Stimulated activated CD8-positive, alpha-beta memory T cell treated with anti-CD3 and anti-CD28 coated beads, Interleukin-7, amount 100 ng/mL, for 48 hours (primary cell): ENCODE data around the gene TCEA3.

ENCODE experiments used
- DNase-seq, 2 donors: peaks; one replicate each; pipeline ENCODE4 v3.0.0-alpha.2; 2020; ENCODE audit warnings: low read depth in 1 of 2; ENCODE audit errors: extremely low read depth in 1 of 2

TCEA3 gene

DNA sequence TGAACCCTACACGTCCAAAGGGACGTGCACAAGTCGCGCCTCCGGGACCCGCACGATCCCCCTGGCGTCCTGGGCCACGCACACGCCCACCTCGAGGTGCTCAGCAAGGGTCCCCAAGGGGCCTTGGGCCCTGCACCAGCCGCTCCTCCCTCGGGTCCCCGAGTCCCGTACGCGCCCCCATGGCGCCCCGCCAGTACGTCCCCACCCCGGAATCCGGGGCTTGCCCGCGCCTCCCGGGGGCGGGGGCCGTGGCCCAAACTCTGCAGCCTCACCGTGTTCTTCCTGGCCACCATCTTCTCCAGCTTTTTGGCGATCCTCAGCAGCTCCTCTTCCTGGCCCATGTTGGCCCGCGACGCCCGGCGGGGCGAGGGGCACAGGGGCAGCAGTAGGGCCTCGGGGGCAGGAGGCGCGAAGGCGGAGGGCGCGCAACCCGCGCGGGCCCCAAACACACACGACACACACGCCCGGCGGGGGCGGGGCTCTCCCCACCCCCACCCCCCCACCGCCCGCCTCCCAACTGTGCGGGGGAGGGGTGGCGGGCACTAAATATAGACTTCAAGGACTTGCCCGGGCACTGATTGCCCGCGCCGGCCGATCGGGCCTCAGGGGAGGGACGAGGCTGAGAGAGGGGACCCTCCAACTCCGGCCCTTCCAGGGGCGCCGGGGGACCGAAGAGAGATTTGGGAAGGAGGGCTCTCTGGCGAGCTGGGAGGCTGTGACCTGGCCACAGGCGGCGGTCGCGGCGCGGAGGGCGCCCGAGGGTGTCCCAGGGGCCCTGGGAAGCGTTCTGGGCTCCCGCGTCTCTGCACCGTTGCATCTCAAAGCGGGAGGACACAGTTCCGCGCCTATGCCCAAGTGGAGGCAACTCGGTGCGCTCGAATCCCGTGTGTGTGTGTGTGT, at the start of gene TCEA3:
Gene TCEA3, minus strand, starts transcription at position 456 of the 900 bp plus-strand sequence. Its CDS starts 115 bp downstream, at position 341.
- no peak for DNase-seq

DNA sequence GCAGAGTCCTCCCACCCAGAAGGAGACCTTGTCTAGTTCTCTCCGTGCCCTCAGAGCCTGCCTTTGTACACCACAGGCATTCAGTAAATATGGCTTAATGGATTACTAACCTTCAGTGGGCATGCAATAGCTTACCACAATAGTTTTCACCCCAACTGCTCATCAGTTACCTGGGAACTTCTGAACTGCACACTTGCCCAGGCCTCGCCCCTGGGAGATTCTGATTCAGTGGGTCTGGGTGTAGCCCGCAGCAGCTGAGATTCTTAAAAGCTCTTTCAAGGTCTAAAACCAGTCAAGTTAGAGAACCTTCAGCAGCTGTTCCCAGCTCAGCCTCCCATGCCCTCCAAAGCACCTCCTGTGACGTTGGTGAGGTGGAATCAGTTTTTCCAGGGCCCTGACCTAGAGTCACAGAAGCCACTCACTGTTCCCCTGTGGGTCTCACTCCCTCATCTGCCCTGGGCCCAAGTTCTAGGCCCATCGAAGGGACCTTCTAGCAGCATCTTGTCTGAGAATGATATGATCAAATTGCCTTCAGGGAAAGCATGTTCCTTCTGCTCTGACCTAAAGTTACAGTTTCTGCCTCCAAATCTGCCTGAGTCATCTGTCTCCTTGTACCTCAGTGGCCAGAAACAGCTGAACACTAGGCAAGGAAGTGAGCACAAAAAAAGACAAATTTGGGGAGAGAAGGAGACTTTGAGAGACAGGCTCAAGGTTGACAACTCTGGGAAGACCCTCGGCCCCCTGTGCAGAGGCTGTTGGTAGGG, 48.7 kb upstream of the TCEA3 start:
- no peak for DNase-seq

DNA sequence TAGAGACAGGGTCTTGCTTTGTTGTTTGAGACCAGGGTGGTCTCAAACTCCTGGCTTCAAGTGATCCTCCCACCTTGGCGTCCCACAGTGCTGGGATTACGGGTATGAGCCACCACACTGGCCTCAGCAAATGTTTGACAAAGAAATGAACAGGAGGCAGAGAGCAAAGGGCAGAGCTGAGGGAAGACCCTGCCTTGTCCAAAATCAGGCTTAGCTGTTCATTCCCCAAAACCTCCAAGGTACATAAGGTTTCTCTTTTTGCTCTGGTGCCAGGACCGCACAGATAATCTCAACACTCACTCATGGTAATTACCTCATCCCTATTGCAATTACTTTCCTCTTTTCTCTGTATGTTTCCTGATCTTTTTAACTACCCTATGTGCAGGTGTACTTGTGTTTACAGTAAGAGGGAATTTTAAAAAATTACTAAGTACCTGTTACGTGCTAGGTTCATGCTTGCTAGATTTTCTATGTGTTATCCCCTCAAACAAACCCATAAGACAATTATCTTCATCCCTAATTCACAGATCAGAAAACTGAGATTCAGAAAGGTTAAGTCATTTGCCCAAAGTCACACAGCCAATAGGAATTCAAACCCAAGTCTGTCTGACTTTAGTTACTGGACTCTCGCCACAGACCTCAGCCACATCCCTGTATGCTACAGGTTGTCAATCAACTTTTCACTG, 47.9 kb upstream of the TCEA3 start:
- no peak for DNase-seq

DNA sequence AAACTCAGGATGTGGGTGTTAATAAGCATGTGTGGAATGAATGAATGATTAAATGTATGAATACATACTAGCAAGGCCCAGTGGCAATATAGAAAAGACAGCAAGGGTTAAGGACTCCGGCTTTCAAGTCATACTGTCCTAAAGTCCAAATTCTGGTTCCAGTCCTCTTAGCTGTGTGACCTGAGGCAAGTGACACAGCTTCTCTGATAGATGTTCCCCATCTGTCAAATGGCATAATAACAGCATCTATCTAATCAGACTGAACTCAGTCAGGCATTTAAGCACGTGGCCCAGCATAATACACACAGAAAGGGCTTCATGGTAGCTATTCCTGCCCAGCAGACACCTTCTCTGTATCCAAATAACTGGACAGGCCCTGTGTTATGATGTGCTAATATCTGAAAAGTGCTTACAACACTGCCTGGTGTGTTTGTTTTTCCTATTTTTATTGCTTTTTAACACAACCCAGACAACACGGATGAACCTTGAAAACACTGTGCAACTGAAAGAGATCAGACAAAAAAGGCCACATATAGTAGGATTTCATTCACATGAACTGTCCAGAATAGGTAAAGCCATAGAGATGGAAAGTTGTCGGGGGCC, 47.0 kb upstream of the TCEA3 start:
- DNase-seq = no peak

DNA sequence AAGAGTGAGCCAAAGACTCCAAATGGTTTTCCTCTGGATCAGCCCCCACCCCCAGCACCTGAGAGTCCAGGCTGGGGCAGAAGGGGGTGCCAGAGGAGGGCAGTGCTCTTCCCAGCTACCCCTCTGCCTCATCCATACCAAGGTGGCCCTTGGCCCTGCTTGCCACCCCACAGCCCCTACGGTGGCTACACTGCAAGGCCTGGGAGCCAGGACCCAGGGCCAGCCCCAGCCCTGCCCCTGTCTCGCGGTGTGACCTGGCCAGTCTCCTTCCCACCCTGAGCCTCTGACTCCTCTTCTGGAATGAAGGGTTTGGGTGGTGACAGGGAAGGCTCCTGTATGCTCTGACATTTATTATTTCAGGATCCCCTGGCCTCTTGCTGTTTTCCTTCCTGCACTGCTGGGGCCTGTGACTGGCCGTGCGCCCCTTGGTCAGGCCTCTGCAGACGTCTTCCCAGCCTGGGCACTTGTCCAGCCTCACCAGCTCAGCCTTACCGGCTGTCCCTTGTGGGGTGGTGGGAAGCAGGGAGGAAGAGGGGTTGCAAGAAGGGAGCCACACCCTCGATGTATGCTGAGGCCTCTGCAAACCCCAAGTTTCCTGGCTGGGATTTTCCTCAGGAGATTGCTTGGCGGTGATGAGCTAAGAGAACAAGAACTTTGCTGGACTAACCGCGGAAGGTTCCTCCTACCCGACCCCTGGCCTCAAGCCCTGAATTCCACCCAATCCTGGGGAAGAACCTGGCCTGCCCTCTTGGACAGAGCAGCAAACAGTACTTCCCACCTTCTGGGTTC, 45.9 kb upstream of the TCEA3 start:
- DNase-seq = no peak

DNA sequence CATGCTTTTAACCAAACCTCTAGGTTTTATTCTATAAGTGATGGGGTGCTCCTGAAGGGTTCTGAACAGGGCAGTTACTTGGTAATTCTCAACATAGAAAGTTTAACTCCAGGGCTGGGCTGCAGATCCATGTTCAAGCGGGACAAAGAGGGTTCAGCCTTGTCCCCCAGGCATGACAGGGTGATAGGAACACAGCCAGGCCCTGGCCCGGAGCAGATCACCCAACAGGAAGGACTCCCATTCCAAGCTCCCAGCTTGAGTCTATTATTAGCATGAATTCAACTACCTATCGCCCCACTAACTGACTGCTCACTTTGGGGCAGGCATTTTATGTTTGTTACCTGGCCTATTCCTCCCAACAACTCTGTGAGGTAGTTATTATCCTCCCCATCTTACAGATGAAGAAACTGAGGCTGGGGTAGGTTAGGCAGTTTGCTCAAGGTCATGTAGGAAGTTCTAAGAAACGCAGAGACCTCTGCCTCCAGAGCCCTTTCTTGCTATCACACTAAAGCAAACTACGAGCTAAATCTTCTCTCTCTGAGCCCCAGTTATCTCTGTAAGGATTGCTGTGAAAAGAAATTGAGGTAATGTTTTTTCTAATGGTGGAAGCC, 44.9 kb upstream of the TCEA3 start:
- no peak for DNase-seq

DNA sequence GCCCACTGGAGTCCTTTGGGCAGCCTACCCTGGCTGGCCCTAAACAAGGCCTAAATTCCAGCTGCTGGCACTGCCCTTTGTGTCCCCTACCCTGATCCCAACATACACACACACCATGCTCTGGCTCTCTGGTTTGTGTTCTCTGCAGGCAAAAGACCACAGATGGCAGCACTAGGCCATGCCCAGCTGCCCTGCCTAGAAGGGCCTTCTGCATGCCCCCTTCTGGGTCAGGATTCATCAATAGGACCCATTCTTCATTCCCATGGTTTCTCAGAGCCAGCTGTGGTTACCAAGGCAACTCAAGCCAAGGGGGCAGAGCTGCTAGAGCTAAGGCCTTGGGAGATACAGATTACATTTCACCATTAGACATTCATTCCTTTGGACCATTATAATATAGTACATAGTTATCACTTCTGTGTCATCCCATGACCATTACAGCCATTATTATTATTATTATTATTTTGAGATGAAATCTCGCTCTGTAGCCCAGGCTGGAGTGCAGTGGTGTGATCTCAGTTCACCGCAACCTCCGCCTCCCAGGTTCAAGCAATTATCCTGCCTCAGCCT, 42.0 kb upstream of the TCEA3 start:
- DNase-seq = no peak

DNA sequence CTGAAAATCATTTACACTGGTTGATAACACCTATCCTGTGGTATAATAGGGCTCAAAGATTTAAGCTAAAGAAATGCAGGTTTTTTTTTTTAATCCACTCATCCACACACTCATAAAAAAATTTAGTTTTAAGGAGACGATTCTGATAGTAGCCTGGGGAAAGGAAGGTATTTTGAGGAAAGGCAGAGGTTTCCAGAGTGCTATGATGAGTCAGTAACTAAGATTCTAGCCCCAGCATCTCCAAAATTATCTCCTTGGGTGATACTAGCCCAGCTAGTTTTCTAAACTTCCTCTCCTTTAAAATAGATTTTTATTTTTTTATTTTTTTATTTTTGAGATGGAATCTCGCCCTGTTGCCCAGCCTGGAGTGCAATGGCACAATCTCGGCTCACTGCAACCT, 38.7 kb upstream of the TCEA3 start:
- no peak for DNase-seq

DNA sequence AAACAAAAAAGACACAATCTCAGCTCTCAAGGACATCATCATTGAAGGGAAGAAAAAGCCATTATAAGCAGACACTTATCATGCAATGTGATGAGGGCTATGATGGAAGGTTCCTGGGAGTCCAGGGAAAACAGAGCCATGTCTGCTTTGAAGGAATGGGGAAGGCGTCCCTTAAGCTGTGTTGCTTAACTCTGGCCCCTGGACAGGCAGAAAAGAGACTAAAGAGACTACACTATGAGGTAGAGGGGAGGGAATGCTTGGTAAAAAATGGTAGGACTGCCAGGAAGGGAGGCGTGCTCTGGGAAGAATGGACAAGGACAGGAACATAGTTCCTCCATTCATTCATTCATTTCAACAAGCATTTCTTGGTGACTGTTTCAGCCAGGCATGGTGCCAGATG, 38.2 kb upstream of the TCEA3 start:
- no peak for DNase-seq

DNA sequence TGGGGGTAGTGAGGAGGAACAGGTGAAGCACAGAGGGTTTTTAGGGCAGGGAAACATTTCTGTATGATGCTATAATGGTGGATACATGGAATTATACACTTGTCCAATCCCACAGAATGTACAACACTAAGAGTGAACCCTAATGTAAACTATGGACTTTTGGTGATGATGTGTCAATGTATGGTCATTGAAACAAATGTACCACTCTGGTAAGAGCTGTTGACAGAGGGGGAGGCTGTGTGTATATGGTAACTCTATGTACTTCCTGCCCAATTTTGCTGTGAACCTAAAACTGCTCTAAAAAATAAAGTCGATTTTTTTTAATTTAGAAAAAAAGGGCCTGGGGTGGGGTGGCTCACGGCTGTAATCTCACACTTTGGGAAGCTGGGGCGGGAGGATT, 36.5 kb upstream of the TCEA3 start:
- DNase-seq = no peak

DNA sequence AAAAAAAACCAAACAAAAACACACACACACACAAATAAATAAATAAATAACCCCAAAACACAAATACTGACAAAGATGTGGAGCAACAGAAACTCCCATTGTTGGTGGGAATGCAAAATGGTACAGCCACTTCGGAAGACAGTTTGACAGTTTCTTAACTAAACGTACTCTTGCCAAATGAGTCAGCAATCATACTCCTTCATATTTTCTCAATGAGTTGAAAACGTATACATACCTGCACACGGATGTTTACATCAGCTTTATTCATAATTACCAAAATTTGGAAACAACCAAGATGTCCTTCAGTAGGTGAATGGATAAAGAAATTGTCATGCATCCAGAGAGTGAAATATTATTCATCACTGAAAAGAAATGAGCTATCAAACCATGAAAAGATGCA, 36.0 kb upstream of the TCEA3 start:
- DNase-seq = no peak

DNA sequence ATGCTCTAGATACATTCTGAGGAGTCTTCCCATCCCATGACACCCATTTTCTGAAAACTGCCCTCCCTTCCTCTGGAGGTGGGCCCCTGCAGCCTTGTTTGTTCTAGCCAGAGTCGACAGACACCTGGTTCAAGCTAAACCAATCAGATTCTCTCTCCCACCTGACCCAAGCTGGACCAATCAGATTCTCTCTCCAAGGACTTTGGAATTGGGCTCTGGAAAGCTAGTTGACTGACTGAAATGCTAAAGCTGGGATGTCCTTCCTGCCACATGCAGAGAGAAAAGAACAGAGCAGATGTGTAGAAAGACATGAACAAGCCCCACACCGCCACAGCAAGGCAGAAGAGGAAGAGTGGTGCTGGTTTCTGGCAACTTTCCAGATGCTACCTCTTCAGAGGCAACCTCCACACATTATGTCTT, 34.8 kb upstream of the TCEA3 start:
- DNase-seq = no peak

DNA sequence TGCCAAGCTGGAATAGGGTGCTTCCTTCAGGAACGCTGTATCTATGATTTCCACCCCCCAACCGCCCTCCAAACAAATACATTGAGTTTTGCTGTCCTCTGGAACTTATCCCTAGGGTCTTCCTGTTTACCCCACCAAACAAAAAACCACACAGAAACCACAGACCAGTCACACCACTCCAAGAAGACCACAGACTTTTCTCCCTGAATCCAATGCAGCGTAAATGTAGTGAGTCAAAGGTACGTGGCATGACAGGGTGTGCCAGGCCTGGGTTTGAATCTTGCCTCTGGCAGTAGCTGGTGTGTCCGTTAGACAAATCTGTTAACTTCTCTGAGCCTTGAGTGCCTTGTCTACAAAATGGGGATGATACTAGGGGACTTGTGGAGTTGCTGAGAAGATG, 31.7 kb upstream of the TCEA3 start:
- no peak for DNase-seq

DNA sequence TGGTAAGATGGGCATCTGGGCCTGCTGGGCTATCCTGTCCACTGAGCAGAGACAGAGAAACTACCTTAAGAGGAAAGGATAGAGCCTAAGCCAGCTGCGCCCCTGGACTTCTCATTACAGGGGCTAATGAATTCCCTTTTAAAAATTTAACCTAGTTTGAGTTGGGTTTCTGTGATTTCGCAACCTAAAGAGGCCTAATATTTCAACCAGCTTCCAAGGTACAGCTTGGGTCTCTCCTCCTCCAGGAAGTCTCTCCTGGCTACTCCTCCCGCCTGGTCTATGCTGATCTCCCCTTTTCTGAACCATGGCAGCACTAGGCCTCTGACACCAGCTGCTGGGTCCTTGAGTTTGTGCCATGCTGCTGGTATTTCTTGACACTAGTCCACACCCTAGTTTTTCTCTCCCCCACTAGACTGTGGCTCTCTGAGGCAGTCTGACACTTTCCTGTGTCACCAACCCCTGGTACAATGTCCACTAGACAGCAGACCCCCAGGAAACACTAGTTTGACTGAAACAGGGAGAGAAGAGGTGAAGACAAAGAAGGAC, 29.0 kb upstream of the TCEA3 start:
- DNase-seq = no peak

DNA sequence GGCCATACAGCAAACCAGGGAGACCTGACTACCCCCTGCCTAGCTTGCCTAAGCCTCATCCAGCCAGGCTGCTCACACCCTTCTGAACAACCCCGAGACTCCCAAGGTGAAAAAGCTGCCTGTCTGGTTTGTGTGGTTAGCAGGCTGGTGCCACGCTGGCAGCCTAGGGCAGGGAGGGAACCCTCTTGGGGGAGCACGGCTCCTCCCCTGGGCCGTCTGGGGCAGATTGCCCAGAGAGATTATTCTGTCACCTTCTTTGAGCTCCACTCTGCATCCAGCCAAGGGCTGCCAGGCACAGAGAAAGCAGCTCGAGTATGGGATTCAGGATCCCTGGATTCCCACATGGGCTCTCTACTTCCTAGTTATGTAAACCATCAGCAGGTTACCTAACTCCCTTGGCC, 27.5 kb upstream of the TCEA3 start:
- no peak for DNase-seq

DNA sequence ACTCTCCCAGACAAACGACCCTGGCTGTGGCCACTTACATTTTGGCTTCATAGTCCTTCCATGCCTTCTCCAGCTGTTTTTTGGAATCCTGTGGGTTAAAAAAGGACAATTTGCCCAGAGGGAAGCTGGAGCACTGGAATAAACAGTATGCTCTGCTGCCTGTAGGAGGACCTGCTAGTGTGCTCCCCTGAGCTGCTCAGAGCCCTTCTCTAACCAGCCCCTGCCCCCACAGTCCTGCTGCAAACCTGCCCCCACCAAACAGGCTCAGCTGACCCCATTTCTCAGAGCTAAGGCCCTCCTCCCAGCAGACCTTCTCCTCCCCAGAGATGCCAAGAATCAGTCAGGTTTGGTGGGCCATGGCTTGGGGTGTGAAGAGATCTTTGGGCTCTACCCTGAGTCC, 26.9 kb upstream of the TCEA3 start:
- no peak for DNase-seq

DNA sequence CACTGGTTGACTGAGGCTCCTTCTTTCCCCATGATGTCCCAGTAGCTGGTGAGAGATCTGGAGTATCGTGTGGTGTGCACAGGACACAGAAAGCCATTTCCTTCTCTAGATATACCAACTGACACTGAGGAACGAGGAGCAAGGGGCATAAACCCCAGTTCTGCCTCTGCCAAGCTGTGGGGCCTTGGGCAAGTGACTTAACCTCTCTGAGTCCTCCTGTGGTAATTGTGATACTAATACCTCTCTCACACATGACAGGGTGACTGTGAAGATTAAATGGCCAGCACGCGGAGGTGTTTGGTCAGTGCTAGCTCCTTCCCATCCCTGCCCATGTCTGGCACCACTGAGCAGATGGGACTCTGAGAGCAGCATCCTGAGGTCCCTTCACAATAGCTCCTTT, 26.3 kb upstream of the TCEA3 start:
- no peak for DNase-seq

DNA sequence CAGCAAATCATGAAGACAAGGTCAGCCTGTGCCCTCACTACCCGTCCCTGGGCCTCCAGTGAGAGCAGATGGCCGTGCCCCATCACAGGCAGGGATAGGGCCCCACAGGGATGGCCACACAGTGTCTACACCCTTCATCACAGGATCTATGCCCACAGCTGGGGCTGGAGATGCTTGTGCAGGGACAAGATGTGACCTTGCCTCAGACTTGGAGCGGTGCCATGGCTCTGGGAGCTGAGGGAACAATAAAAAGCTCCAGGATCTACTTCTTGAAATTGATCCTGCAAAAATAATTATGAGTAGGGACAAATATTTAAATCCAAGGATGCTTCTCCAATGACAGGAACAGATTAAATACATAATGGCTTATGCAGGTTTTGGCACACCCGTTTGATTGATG, 25.4 kb upstream of the TCEA3 start:
- no peak for DNase-seq

DNA sequence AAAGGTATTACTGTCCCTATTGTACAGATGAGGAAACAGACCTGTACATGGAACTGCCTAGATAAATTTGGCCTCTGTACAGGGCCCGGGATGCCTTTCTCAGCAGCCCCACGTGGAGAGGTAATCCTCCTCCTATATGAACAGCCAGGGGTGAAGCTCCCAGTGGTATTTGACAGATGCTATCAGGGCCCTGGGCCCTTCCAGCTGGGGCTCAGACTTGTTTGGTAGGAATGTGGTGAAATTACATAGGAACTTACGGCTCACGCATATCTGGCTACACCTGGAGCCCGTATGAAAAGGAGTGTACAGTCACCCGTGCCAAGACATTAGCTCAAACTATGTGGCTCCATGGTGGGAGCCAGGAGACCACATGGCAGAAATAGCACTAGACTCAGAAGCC, 24.8 kb upstream of the TCEA3 start:
- no peak for DNase-seq
